Smooth muscle cell of the umbilical artery (primary cell): ENCODE results near the gene BTG2. TPM values are rescaled to one million over a fixed set of nuclear protein-coding genes. Genes with fewer than 3 reads are reported as not detected.

ENCODE experiments used
- total RNA-seq: library from RNA; depleted of rRNA; stranded (reverse); fragments of >200 nt; gene quantifications from 2 replicates; pipeline ENCODE4 v1.2.3, GENCODE V29; 2014

Gene BTG2
- 14.6 and 17.5 TPM in 2 replicates for total RNA-seq

DNA sequence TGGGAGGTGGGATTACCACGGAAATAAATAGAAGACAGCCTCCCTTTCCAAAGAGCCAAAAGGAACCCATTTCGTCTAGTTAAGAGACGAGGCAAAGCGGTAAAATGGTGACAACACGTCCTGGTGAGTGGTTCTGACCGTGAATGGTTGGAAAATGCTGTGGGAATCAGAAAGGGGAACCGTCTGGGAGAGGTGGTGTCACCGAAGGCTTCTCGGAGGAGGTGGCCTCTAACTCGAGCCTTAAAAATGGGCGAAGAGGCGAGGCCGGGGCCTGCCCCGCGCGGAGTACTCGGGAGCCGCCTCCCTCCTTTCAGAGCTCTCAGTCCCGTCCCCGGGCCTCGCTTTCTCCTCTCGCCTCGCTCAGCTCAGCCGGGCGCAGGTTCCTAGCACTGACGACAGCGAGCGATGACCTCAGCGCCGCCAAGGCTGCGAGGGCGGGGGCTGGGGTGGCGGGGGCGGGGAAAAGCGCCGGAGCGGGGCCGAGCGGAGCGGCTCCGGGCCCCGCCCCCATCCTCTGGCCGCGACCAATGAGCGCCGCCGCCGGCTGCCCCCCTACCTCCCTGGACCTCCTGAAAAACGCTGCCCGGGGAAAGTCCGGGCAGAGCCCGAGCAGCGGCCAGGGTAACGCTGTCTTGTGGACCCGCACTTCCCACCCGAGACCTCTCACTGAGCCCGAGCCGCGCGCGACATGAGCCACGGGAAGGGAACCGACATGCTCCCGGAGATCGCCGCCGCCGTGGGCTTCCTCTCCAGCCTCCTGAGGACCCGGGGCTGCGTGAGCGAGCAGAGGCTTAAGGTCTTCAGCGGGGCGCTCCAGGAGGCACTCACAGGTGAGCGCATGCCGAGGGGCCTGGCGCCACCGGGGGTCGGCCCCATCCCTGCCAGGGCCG is at the start of gene BTG2:
Gene BTG2 (plus strand): TSS at position 601 of the 890 bp plus-strand sequence. CDS start 88 bp downstream, at position 689.

DNA sequence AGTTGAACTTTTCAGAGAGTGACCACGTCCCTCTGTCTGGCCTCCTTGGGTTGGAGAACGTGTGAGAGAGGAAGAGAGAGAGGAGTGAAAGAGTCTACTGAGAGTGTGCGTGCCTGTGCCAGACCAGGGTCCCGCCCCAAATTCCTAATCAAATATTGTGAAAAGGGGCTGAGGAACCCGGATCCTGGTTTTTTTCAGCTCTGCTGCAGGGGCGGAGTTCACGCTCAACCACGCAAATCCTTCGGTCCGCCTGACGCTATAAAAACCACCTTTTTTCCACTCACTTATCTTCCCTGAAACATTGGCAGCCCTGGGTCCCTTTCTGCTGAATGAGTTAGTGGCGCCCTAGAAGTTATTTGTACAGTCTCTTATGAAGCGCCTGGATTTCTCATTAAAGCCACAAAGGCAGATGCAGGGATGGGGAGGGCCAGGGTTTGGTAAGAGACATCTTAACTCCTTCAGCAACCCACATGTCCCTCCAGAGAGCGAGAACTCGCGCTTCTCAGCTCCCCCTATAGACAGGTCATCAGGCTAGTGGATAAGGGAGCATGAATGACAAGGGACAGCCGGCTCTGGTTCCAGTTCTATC is 45.8 kb downstream of the BTG2 start, which contains the start of gene FMOD:
Gene FMOD (minus strand): TSS at position 86 of the 589 bp plus-strand sequence. CDS start 2,852 bp downstream, outside the sequence.

Other genes starting within 250 kb of the BTG2 start
- gene MYOG, start 219.5 kb upstream of the BTG2 start, total RNA-seq = not detected in 2 replicates
- gene ADORA1, start 177.8 kb upstream of the BTG2 start, total RNA-seq = 5.7 and 12.8 TPM in 2 replicates
- 0.30 TPM in 1 of 2 replicates, not detected in the other for gene MYBPH, start 129.7 kb upstream of the BTG2 start, total RNA-seq
- 2.4 and 339 TPM in 2 replicates for gene CHI3L1, start 118.8 kb upstream of the BTG2 start, total RNA-seq
- under 0.01 TPM in 1 of 2 replicates, not detected in the other for gene CHIT1, start 75.8 kb upstream of the BTG2 start, total RNA-seq
- gene FMOD, start 45.6 kb downstream of the BTG2 start, total RNA-seq = 7.3 and 48.1 TPM in 2 replicates
- gene PRELP, start 170.3 kb downstream of the BTG2 start, total RNA-seq = 0.30 and 0.32 TPM in 2 replicates
- gene OPTC, start 188.6 kb downstream of the BTG2 start, total RNA-seq = not detected in 2 replicates